Mesodermal cell (in vitro differentiated cells): ENCODE measurements around the gene USP17L5. TPM values are rescaled to one million over a fixed set of nuclear protein-coding genes. Genes with fewer than 3 reads are reported as not detected.
"Not testable (repeated sequence)": the region's sequence is repeated elsewhere in the genome, so short reads cannot be mapped to it uniquely, and the experiment has no call there.

ENCODE experiments used
- H3K27ac ChIP-seq: 2 replicates; pipeline ENCODE4 v1.7.0; 2013; ENCODE audit warnings: mild to moderate bottlenecking, low read depth, low read length, moderate library complexity; ENCODE audit not compliant: severe bottlenecking
- H3K36me3 ChIP-seq: 2 replicates; pipeline ENCODE4 v1.7.1; 2013; ENCODE audit warnings: mild to moderate bottlenecking, low read length, moderate library complexity; ENCODE audit not compliant: control insufficient read depth, insufficient read depth
- H3K4me1 ChIP-seq: one replicate; pipeline ENCODE4 v1.7.1; 2013; ENCODE audit warnings: mild to moderate bottlenecking, low read length; ENCODE audit not compliant: insufficient read depth, control insufficient read depth, poor library complexity, severe bottlenecking
- H3K4me3 ChIP-seq: 2 replicates; pipeline ENCODE4 v1.7.0; 2013; ENCODE audit warnings: low read length, control low read depth, mild to moderate bottlenecking; ENCODE audit not compliant: insufficient read depth, poor library complexity, severe bottlenecking; ENCODE audit errors: extremely low read depth
- H3K9me3 ChIP-seq: 2 replicates; pipeline ENCODE4 v1.7.1; 2013; ENCODE audit warnings: mild to moderate bottlenecking, low read length, moderate library complexity; ENCODE audit not compliant: control insufficient read depth
- WGBS, 2 experiments: methylation state at CpG; one replicate each; pipeline ENCODE4 v1.1.5; 2013; ENCODE audit warnings: missing lambda C conversion rate in 2 of 2; ENCODE audit not compliant: insufficient coverage in 2 of 2; 5-methylcytosine and 5-hydroxymethylcytosine counted together
- polyA plus RNA-seq, 2 experiments: library from polyadenylated mRNA; stranded (reverse); fragments of 50-300 nt; gene quantifications; one replicate each; pipeline ENCODE4 v1.2.3, GENCODE V29; 2013

The USP17L5 gene, protein sequence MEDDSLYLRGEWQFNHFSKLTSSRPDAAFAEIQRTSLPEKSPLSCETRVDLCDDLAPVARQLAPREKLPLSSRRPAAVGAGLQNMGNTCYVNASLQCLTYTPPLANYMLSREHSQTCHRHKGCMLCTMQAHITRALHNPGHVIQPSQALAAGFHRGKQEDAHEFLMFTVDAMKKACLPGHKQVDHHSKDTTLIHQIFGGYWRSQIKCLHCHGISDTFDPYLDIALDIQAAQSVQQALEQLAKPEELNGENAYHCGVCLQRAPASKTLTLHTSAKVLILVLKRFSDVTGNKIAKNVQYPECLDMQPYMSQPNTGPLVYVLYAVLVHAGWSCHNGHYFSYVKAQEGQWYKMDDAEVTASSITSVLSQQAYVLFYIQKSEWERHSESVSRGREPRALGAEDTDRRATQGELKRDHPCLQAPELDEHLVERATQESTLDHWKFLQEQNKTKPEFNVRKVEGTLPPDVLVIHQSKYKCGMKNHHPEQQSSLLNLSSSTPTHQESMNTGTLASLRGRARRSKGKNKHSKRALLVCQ
- not detected for polyA plus RNA-seq (2013, experiment 1 of 2)
- polyA plus RNA-seq (2013, experiment 2 of 2): not detected

- H3K4me1 ChIP-seq, H3K9me3 ChIP-seq, H3K27ac ChIP-seq, H3K36me3 ChIP-seq, H3K4me3 ChIP-seq: not testable (repeated sequence)
- WGBS, 2 experiments: no CpG with 5 or more reads among the region's 15 CpGs
Observed at GRCh38 chr4:9339103-9339502, at the start of gene USP17L5. TSS of gene USP17L5 (plus strand) at chr4:9339403. CDS start at chr4:9339403, 0 bp downstream.

DNA sequence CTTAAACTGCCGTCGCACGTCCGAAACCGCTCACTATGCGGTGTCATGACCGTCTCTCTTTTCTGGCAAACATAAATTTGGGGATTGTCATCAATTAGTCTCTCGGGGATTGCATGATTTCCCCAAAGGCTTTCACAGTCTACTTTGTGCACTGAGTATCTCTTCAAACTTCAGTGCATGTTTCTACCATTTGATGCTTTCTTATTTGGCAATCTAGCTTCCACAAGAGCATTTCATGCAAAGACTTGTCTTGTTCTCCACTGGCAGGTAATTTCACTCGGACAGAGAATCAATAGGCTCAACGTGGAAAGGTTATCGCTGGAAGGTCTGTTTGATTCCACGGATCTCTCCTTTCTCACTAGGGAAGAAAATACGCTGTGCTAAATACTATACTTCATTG lies 15.0 kb upstream of the USP17L5 start:
- not testable (repeated sequence) for H3K4me1 ChIP-seq, H3K4me3 ChIP-seq, H3K36me3 ChIP-seq, H3K9me3 ChIP-seq, H3K27ac ChIP-seq
- no CpG with 5 or more reads among the region's 13 CpGs for whole genome bisulfite sequencing, 2 experiments

DNA sequence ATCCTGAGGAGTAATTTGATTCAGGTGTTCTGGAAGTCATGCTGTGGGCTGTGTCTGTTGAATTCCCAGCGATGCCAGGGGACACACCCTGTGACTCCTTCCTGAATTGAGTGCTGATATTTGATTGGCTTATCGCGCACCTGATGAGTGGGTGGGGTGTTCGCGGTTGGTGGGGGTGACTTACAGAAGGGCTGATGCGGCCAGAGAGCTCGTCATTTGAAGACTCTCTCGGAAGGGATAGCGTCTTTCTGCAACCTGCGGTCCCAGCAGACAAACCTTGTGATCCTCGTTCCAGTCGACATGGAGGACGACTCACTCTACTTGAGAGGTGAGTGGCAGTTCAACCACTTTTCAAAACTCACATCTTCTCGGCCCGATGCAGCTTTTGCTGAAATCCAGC lies 14.3 kb upstream of the USP17L5 start, which contains the start of gene USP17L24:
TSS of gene USP17L24 (plus strand) at position 301 of the 400 bp plus-strand sequence. CDS start at position 301, 0 bp downstream.
- not testable (repeated sequence) for H3K27ac ChIP-seq, H3K4me3 ChIP-seq, H3K36me3 ChIP-seq, H3K9me3 ChIP-seq, H3K4me1 ChIP-seq
- no CpG with 5 or more reads among the region's 15 CpGs for WGBS, 2 experiments

DNA sequence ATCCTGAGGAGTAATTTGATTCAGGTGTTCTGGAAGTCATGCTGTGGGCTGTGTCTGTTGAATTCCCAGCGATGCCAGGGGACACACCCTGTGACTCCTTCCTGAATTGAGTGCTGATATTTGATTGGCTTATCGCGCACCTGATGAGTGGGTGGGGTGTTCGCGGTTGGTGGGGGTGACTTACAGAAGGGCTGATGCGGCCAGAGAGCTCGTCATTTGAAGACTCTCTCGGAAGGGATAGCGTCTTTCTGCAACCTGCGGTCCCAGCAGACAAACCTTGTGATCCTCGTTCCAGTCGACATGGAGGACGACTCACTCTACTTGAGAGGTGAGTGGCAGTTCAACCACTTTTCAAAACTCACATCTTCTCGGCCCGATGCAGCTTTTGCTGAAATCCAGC lies 9.6 kb upstream of the USP17L5 start, which contains the start of gene USP17L25:
TSS of gene USP17L25 (plus strand) at position 301 of the 400 bp plus-strand sequence. CDS start at position 301, 0 bp downstream.
- not testable (repeated sequence) for H3K4me3 ChIP-seq, H3K9me3 ChIP-seq, H3K27ac ChIP-seq, H3K4me1 ChIP-seq, H3K36me3 ChIP-seq
- no CpG with 5 or more reads among the region's 15 CpGs for WGBS, 2 experiments

DNA sequence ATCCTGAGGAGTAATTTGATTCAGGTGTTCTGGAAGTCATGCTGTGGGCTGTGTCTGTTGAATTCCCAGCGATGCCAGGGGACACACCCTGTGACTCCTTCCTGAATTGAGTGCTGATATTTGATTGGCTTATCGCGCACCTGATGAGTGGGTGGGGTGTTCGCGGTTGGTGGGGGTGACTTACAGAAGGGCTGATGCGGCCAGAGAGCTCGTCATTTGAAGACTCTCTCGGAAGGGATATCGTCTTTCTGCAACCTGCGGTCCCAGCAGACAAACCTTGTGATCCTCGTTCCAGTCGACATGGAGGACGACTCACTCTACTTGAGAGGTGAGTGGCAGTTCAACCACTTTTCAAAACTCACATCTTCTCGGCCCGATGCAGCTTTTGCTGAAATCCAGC lies 4.8 kb upstream of the USP17L5 start, which contains the start of gene USP17L26:
TSS of gene USP17L26 (plus strand) at position 301 of the 400 bp plus-strand sequence. CDS start at position 301, 0 bp downstream.
- H3K4me1 ChIP-seq, H3K36me3 ChIP-seq, H3K27ac ChIP-seq, H3K9me3 ChIP-seq, H3K4me3 ChIP-seq: not testable (repeated sequence)
- no CpG with 5 or more reads among the region's 15 CpGs for WGBS, 2 experiments

- no CpG with 5 or more reads among the region's 15 CpGs for WGBS, 2 experiments
- H3K4me1 ChIP-seq, H3K4me3 ChIP-seq, H3K27ac ChIP-seq, H3K9me3 ChIP-seq, H3K36me3 ChIP-seq: not testable (repeated sequence)
Observed at GRCh38 chr4:9343848-9344247, 4.6 kb downstream of the USP17L5 start, which contains the start of gene USP17L27. TSS of gene USP17L27 (plus strand) at chr4:9344148. CDS start at chr4:9344148, 0 bp downstream.

- not testable (repeated sequence) for H3K27ac ChIP-seq, H3K36me3 ChIP-seq, H3K4me3 ChIP-seq, H3K9me3 ChIP-seq, H3K4me1 ChIP-seq
- no CpG with 5 or more reads among the region's 15 CpGs for whole genome bisulfite sequencing, 2 experiments
Observed at GRCh38 chr4:9348593-9348992, 9.4 kb downstream of the USP17L5 start, which contains the start of gene USP17L28. TSS of gene USP17L28 (plus strand) at chr4:9348893. CDS start at chr4:9348893, 0 bp downstream.

DNA sequence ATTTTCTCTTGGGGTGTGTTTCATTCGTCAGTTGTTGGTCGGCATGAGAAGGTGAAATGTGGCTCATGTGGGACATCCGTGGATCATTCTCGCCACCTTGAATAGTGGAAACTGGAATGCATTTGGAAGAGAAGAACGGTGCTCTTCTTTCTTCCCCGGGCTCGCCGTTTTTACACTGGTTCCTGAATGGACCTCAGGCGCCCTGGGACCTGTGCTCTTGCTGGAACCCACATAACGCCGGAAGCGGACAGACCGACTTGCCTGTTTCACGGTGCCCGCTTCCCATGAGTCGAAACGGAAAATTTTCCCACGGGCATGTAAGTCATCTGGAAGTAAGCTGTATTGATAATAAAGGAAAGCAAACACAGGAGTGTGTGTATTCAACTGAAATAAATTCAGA lies 11.7 kb downstream of the USP17L5 start:
- not testable (repeated sequence) for H3K36me3 ChIP-seq, H3K27ac ChIP-seq, H3K4me1 ChIP-seq, H3K4me3 ChIP-seq, H3K9me3 ChIP-seq
- no CpG with 5 or more reads among the region's 18 CpGs for WGBS, 2 experiments

DNA sequence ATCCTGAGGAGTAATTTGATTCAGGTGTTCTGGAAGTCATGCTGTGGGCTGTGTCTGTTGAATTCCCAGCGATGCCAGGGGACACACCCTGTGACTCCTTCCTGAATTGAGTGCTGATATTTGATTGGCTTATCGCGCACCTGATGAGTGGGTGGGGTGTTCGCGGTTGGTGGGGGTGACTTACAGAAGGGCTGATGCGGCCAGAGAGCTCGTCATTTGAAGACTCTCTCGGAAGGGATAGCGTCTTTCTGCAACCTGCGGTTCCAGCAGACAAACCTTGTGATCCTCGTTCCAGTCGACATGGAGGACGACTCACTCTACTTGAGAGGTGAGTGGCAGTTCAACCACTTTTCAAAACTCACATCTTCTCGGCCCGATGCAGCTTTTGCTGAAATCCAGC lies 14.1 kb downstream of the USP17L5 start, which contains the start of gene USP17L29:
TSS of gene USP17L29 (plus strand) at position 301 of the 400 bp plus-strand sequence. CDS start at position 301, 0 bp downstream.
- not testable (repeated sequence) for H3K27ac ChIP-seq, H3K36me3 ChIP-seq, H3K9me3 ChIP-seq, H3K4me3 ChIP-seq, H3K4me1 ChIP-seq
- no CpG with 5 or more reads among the region's 15 CpGs for WGBS, 2 experiments

DNA sequence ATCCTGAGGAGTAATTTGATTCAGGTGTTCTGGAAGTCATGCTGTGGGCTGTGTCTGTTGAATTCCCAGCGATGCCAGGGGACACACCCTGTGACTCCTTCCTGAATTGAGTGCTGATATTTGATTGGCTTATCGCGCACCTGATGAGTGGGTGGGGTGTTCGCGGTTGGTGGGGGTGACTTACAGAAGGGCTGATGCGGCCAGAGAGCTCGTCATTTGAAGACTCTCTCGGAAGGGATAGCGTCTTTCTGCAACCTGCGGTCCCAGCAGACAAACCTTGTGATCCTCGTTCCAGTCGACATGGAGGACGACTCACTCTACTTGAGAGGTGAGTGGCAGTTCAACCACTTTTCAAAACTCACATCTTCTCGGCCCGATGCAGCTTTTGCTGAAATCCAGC lies 23.6 kb downstream of the USP17L5 start, which contains the start of gene USP17L30:
TSS of gene USP17L30 (plus strand) at position 301 of the 400 bp plus-strand sequence. CDS start at position 301, 0 bp downstream.
- not testable (repeated sequence) for H3K27ac ChIP-seq, H3K36me3 ChIP-seq, H3K9me3 ChIP-seq, H3K4me3 ChIP-seq, H3K4me1 ChIP-seq
- no CpG with 5 or more reads among the region's 15 CpGs for WGBS, 2 experiments
